NB4 (cell line): ENCODE results near the gene ITIH4.

ENCODE experiments used
- POLR2A ChIP-seq: IDR thresholded peaks from 2 replicates; pipeline ENCODE4 v1.6.1; 2011; ENCODE audit warnings: mild to moderate bottlenecking; ENCODE audit not compliant: insufficient read length; ENCODE audit errors: extremely low read depth
- TF ChIP-seq, protein P1 (sequence below): IDR thresholded peaks from one replicate; pipeline ENCODE4 v1.5.1; 2012; ENCODE audit warnings: low read depth, low read length
- TF ChIP-seq, protein P2 (sequence below): IDR thresholded peaks from 2 replicates; pipeline ENCODE4 v1.6.1; 2011; ENCODE audit warnings: low read depth, low read length

DNA sequence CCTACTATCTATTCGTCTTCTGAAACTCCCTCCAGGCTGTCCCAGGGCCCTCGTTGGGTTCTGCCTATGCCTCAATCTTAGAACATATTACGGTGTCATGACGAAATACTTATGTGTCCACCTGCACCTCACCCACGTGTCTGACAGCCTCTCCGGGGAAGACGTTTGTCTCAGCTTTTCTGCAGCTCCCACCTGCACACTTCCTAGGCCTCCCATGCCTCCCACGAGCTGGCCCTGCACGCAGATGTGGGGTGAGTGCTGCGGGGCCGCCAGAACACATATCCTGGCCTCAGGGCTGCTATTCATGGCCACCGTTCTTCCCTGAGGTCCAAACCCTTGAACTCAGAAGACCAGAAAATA lies 11.5 kb upstream of the ITIH4 start:
- TF ChIP-seq, protein P1, sequence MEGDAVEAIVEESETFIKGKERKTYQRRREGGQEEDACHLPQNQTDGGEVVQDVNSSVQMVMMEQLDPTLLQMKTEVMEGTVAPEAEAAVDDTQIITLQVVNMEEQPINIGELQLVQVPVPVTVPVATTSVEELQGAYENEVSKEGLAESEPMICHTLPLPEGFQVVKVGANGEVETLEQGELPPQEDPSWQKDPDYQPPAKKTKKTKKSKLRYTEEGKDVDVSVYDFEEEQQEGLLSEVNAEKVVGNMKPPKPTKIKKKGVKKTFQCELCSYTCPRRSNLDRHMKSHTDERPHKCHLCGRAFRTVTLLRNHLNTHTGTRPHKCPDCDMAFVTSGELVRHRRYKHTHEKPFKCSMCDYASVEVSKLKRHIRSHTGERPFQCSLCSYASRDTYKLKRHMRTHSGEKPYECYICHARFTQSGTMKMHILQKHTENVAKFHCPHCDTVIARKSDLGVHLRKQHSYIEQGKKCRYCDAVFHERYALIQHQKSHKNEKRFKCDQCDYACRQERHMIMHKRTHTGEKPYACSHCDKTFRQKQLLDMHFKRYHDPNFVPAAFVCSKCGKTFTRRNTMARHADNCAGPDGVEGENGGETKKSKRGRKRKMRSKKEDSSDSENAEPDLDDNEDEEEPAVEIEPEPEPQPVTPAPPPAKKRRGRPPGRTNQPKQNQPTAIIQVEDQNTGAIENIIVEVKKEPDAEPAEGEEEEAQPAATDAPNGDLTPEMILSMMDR = no peak
- no peak for TF ChIP-seq POLR2A
- TF ChIP-seq, protein P2, sequence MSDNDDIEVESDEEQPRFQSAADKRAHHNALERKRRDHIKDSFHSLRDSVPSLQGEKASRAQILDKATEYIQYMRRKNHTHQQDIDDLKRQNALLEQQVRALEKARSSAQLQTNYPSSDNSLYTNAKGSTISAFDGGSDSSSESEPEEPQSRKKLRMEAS = no peak
